Panc1 (cell line): ENCODE measurements around the gene ESRRA. TPM values are rescaled to one million over a fixed set of nuclear protein-coding genes. Genes with fewer than 3 reads are reported as not detected.

Experiments
- ATAC-seq: fragments of 200-7000 bp; cut with Tn5 transposase; 2 replicates; pipeline ENCODE4 v1.9.1; 2020; ENCODE audit warnings: mild to moderate bottlenecking, moderate library complexity
- BruUV-seq: library from RNA; stranded (reverse); fragments of 400-500 nt; replicated peaks from 2 replicates; lab custom pipeline; 2021; lab: Mats Ljungman, UMichigan
- CTCF ChIA-PET: fragments of 300-600 bp; sonication (Branson Sonifier 250); formaldehyde crosslinking; loops from one replicate; lab custom pipeline; 2022; ENCODE audit warnings: antibody characterized with exemption; lab: Charles Lee
- POLR2A ChIA-PET: fragments of 300-600 bp; sonication (Branson Sonifier 250); formaldehyde crosslinking; loops from one replicate; lab custom pipeline; 2022; ENCODE audit warnings: antibody characterized with exemption; lab: Charles Lee
- DNase-seq: peaks from one replicate; pipeline ENCODE4 v3.0.0-alpha.2; 2010; ENCODE audit warnings: low read depth, low spot score
- H3K27ac ChIP-seq: 2 replicates; pipeline ENCODE4 v1.5.1; 2011; ENCODE audit warnings: mild to moderate bottlenecking, low read length, inconsistent platforms
- H3K27me3 ChIP-seq: fragments of 200-500 bp; sonication (Bioruptor generic); 2 replicates; pipeline ENCODE4 v1.6.0; 2014; ENCODE audit warnings: low read length, inconsistent platforms; ENCODE audit not compliant: control insufficient read depth, insufficient read depth
- H3K36me3 ChIP-seq: fragments of 200-500 bp; sonication (Bioruptor generic); 2 replicates; pipeline ENCODE4 v1.5.1; 2014; ENCODE audit warnings: inconsistent platforms, mild to moderate bottlenecking, low read length, moderate library complexity; ENCODE audit not compliant: control insufficient read depth, insufficient read depth
- H3K4me1 ChIP-seq: 2 replicates; pipeline ENCODE4 v1.5.1; 2011; ENCODE audit warnings: inconsistent platforms, mild to moderate bottlenecking, low read length, moderate library complexity; ENCODE audit not compliant: control insufficient read depth, insufficient read depth
- H3K4me3 ChIP-seq, 2 experiments: 2 replicates each; pipeline ENCODE4 v1.5.1; 2011 to 2012; ENCODE audit warnings: low read depth in 2 of 2, low read length in 2 of 2, mild to moderate bottlenecking in 2 of 2, inconsistent platforms in 1 of 2, moderate library complexity in 1 of 2
- H3K9me3 ChIP-seq: fragments of 200-500 bp; sonication (Bioruptor generic); 2 replicates; pipeline ENCODE4 v1.5.1; 2014; ENCODE audit warnings: low read depth, mild to moderate bottlenecking, inconsistent platforms, low read length, moderate library complexity; ENCODE audit not compliant: control insufficient read depth, insufficient read depth
- POLR2AphosphoS5 ChIP-seq: IDR thresholded peaks from 2 replicates; pipeline ENCODE4 v1.6.1; 2012; ENCODE audit warnings: mild to moderate bottlenecking, low read depth, low read length, moderate library complexity
- SIN3A ChIP-seq: IDR thresholded peaks from 2 replicates; pipeline ENCODE4 v1.6.1; 2012; ENCODE audit warnings: low read depth, mild to moderate bottlenecking, low read length, moderate library complexity, borderline replicate concordance; ENCODE audit not compliant: insufficient read depth
- TCF7L2 ChIP-seq: IDR thresholded peaks from 2 replicates; pipeline ENCODE4 v1.6.1; 2011; ENCODE audit warnings: mild to moderate bottlenecking, low read depth, low read length, inconsistent platforms
- in situ Hi-C: cut with HindIII; loops from 2 replicates; pipeline ENCODE4 v1.10.0; 2016; ENCODE audit warnings: low sequenced_read_pairs, low pct_unique_long_range_greater_than_20kb
- intact Hi-C: fragments of 100-400 bp; cut with micrococcal nuclease; formaldehyde crosslinking; loops from one replicate; pipeline ENCODE4 v1.10.0; 2022; ENCODE audit not compliant: unreplicated experiment
- microRNA-seq: library from miRNA; unstranded; fragments of <30 nt; microRNA quantifications from one replicate; pipeline ENCODE4 v1.1.0, GENCODE V29; 2020; ENCODE audit not compliant: unreplicated experiment
- total RNA-seq: library from RNA; stranded (reverse); gene quantifications from one replicate; pipeline ENCODE4 v1.2.1, GENCODE V29; 2021; ENCODE audit not compliant: unreplicated experiment
- TF ChIP-seq, protein P1 (sequence below): fragments of 450-650 bp; IDR thresholded peaks from 2 replicates; pipeline ENCODE4 v1.5.1; 2017; ENCODE audit warnings: mild to moderate bottlenecking
- TF ChIP-seq, protein P2 (sequence below), 2 experiments: IDR thresholded peaks; 2 replicates each; pipeline ENCODE4 v1.6.1; 2011 to 2012; ENCODE audit warnings: low read depth in 2 of 2, control low read depth in 1 of 2, low read length in 1 of 2, mild to moderate bottlenecking in 1 of 2, moderate library complexity in 1 of 2; ENCODE audit not compliant: insufficient read depth in 1 of 2

The ESRRA gene
- total RNA-seq, 1 experiment from 2014 or later: 81.6 TPM

DNA sequence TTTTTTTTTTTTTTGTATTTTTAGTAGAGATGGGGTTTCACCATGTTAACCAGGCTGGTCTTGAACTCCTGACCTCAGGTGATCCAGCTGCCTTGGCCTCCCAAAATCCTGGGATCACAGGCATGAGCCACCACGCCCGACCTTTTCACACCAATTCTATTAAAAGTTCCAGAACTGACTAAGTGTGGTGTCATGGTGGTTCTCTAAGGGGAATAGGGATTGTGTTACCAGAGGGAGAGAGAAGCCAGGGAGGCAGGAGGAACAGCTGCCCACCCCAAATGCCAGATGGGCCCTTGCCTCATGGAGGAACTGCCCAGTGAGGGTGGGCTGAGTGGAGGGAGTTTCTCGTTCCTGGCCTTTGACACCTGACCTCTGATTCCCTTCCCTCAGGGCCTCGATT is 59.6 kb downstream of the ESRRA start:
- TF ChIP-seq SIN3A (no peak), POLR2AphosphoS5 (no peak), TCF7L2 (no peak)
- TF ChIP-seq, protein P1, sequence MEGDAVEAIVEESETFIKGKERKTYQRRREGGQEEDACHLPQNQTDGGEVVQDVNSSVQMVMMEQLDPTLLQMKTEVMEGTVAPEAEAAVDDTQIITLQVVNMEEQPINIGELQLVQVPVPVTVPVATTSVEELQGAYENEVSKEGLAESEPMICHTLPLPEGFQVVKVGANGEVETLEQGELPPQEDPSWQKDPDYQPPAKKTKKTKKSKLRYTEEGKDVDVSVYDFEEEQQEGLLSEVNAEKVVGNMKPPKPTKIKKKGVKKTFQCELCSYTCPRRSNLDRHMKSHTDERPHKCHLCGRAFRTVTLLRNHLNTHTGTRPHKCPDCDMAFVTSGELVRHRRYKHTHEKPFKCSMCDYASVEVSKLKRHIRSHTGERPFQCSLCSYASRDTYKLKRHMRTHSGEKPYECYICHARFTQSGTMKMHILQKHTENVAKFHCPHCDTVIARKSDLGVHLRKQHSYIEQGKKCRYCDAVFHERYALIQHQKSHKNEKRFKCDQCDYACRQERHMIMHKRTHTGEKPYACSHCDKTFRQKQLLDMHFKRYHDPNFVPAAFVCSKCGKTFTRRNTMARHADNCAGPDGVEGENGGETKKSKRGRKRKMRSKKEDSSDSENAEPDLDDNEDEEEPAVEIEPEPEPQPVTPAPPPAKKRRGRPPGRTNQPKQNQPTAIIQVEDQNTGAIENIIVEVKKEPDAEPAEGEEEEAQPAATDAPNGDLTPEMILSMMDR: no peak
- TF ChIP-seq, protein P2, sequence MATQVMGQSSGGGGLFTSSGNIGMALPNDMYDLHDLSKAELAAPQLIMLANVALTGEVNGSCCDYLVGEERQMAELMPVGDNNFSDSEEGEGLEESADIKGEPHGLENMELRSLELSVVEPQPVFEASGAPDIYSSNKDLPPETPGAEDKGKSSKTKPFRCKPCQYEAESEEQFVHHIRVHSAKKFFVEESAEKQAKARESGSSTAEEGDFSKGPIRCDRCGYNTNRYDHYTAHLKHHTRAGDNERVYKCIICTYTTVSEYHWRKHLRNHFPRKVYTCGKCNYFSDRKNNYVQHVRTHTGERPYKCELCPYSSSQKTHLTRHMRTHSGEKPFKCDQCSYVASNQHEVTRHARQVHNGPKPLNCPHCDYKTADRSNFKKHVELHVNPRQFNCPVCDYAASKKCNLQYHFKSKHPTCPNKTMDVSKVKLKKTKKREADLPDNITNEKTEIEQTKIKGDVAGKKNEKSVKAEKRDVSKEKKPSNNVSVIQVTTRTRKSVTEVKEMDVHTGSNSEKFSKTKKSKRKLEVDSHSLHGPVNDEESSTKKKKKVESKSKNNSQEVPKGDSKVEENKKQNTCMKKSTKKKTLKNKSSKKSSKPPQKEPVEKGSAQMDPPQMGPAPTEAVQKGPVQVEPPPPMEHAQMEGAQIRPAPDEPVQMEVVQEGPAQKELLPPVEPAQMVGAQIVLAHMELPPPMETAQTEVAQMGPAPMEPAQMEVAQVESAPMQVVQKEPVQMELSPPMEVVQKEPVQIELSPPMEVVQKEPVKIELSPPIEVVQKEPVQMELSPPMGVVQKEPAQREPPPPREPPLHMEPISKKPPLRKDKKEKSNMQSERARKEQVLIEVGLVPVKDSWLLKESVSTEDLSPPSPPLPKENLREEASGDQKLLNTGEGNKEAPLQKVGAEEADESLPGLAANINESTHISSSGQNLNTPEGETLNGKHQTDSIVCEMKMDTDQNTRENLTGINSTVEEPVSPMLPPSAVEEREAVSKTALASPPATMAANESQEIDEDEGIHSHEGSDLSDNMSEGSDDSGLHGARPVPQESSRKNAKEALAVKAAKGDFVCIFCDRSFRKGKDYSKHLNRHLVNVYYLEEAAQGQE (IDR thresholded peaks at IDR 0.05; ENCODE audit: insufficient read depth in 1 of 2, low read depth in 2 of 2, low read length in 1 of 2): no peak
- Histone ChIP-seq H3K27ac (no peak overlapping the region), H3K9me3 (no peaks in the 10 kb centered on the region), H3K27me3 (no peaks in the 10 kb centered on the region), H3K4me1 (peaks cover 3% of the 10 kb centered on the region; the same call in 1 of the 2 replicates), H3K4me3 (no peak overlapping the region), H3K36me3 (peaks cover 6% of the 10 kb centered on the region)
- in situ Hi-C loops (no loop called here), intact Hi-C loops (no loop called here)
- ChIA-PET POLR2A (no interaction called here), CTCF (no interaction called here)
- DNase-seq (no peak), ATAC-seq (no peak)
- no TSS peak for BruUV-seq

Small RNA genes within 50 kb of the gene (microRNA-seq; reads per million reads assigned to microRNA genes)
- 0.95 reads per million for gene MIR7155

Other genes with a start within 250 kb of the ESRRA start
- gene MACROD1, start 139.4 kb upstream of the ESRRA start, total RNA-seq: 16.8 TPM
- 344 TPM for gene STIP1, start 119.4 kb upstream of the ESRRA start, total RNA-seq
- gene FERMT3, start 98.8 kb upstream of the ESRRA start, total RNA-seq: 2.9 TPM
- gene TRPT1, start 79.3 kb upstream of the ESRRA start, total RNA-seq: 66.1 TPM
- 98.8 TPM for gene NUDT22, start 79.2 kb upstream of the ESRRA start, total RNA-seq
- gene DNAJC4, start 75.0 kb upstream of the ESRRA start, total RNA-seq: 41.0 TPM
- 101 TPM for gene VEGFB, start 70.9 kb upstream of the ESRRA start, total RNA-seq
- gene FKBP2, start 64.4 kb upstream of the ESRRA start, total RNA-seq: 71.8 TPM
- gene PPP1R14B, start 58.6 kb upstream of the ESRRA start, total RNA-seq: 261 TPM
- 41.2 TPM for gene PLCB3, start 54.0 kb upstream of the ESRRA start, total RNA-seq
- 77.7 TPM for gene BAD, start 20.9 kb upstream of the ESRRA start, total RNA-seq
- 183 TPM for gene GPR137, start 19.7 kb upstream of the ESRRA start, total RNA-seq
- gene KCNK4, start 14.2 kb upstream of the ESRRA start, total RNA-seq: 1.1 TPM
- 0.64 TPM for gene CATSPERZ, start 5.2 kb upstream of the ESRRA start, total RNA-seq
- 341 TPM for gene TRMT112, start 12.0 kb downstream of the ESRRA start, total RNA-seq
- gene PRDX5, start 12.6 kb downstream of the ESRRA start, total RNA-seq: 492 TPM
- 17.1 TPM for gene CCDC88B, start 34.7 kb downstream of the ESRRA start, total RNA-seq
- gene RPS6KA4, start 53.6 kb downstream of the ESRRA start, total RNA-seq: 74.0 TPM